ENCODE results near the gene MAPK8IP1.

The MAPK8IP1 gene

GRCh38 chr11:45945397-45945999 lies 60.0 kb downstream of the MAPK8IP1 start:
- no peak for DNase-seq (ENCODE audit: low spot score)

GRCh38 chr11:45947885-45948284 lies 62.4 kb downstream of the MAPK8IP1 start:
- DNase-seq (ENCODE audit: low spot score) = no peak

- DNase-seq (ENCODE audit: low spot score) = no peak
Observed at GRCh38 chr11:45948356-45948755, 62.9 kb downstream of the MAPK8IP1 start.

- no peak for DNase-seq (ENCODE audit: low spot score)
Observed at GRCh38 chr11:45949992-45950407, 64.5 kb downstream of the MAPK8IP1 start.
